ENCODE measurements around the gene HECTD4.
"Not testable (repeated sequence)": the region's sequence is repeated elsewhere in the genome, so short reads cannot be mapped to it uniquely, and the experiment has no call there.

The HECTD4 gene

DNA sequence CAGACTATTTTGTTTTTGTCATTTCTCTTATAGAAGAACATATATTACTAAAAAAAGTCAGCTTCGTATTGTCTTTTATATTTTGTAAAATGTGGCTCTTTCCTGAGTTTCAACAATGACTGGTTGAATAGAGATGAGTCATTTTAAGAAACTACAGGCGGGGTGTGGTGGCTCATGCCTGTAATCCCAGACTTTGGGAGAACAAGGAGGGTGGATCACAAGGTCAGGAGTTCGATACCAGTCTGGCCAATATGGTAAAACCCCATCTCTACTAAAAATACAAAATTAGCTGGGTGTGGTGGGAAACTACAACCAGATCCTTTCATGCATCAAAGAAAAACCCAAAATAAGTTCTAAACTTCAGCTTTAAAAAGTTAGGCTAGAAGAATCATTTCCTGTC, 28.8 kb downstream of the HECTD4 start:
- no peak for DNase-seq (ENCODE audit: low spot score)

DNA sequence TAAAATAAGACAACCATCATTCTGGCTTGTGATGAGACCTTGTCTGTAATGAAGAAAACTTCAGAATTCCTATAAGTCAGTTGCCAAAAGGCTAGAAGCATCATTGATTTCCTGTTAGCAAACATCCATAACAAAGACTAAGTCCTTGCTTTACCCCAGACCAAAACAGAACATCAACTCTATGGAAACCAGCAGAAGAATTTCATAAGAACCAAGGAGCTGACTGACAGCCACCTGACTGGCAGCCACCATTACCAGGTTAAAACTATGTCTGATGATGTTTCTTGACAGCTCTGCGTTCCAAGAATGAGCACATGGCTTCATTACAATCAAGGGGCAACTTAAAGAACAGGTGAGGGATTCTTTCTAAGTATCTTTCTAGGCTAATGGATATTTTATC, 29.3 kb downstream of the HECTD4 start:
- DNase-seq (ENCODE audit: low spot score): no peak

DNA sequence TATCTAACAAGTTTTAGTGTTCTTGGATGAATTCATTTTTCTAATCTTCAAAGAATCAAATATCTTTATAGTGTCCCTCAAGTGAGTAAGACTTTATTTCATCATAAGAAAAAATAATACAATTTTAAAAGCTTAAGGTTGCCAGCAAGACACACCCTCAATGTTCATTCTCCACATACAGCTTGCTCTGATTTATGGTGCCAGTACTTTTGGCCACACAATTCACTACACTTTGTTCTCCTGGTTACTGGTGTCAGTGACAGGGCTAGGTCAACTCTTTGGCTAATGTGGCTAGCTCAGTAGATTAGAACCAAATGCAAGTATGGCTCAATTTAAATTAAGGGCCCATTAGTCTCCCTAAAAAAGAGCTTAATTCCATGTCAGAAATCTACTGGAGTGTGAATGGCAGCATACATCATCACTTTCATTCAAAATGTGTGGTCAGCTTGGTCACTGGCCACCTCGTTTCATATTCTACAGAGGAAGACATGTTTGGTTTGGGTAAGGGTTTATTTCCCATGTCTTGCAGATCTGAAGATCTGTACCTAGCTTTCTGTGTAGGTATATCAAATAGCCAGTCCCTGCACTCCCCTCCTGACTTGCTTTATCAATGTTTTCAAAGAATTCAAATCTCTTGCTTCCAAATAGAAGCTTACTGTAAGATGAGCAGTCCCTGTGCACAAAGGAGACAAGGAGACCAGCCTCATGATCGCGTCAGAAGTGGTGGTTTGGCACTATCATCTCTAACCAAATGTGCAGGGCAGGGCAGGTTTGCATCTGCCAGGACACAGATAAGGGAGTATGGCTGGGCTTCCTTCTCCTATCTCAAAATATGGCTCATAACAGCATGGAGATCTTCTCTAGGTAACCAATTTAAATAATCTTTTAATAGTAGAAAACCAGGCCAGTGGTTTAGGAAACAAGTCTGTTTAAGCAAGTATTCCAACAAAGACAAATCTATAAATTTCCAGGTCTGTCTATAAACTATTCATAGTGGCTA, 31.3 kb downstream of the HECTD4 start:
- DNase-seq (ENCODE audit: low spot score): peak; percentile 47

DNA sequence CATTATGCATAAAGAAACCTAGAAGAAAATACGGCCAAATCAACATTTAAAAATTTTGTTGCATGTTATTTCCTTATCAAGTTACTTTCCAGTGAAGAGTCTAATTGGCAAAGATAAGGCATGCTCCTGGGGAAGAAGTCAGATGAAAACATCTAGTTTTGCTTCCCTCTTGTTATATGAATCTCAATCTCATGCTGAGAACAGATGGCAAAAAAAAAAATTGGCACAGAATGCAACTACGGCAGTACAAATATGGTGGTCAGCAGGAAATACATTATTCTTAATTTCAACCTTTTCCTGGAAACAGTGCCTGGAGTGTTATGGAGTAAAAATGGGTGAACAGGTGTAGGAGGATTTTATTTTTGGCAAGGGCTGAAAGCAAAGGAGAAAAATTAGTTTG, 32.8 kb downstream of the HECTD4 start:
- DNase-seq (ENCODE audit: low spot score): no peak

DNA sequence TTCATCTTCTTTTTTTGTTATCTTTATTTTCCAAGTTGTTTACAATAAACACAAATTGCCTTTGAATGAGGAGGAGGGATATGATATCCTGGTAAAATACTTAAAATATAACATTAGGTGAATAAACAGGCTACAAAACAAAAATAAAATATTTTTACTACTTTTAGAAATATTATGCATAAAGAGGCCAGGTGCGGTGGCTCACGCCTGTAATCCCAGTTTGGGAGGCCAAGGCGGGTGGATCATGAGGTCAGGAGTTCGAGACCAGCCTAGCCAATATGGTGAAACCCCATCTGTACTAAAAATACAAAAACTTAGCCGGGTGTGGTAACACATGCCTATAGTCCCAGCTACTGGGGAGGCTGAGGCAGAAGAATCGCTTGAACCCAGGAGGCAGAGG, 33.3 kb downstream of the HECTD4 start:
- DNase-seq (ENCODE audit: low spot score): not testable (repeated sequence)

DNA sequence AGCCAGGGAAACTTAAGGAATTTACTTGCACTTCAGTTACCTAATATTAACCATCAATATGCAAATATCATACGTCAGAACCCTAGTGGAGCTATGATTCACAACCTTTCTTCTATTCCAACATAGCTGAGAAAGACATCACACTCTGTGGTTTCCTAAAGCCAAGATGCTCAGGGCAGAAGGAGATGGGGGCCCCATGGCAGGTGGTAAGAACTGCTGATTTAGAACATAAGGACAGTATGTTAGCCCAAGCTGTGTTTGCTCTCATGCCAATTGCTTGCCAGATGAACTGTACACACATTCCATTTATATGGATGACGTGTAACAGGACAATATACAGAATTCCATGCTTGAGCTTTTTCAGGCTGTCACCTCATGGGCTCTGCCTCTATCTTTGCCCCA, 34.6 kb downstream of the HECTD4 start:
- peak; percentile 37 for DNase-seq (ENCODE audit: low spot score)

DNA sequence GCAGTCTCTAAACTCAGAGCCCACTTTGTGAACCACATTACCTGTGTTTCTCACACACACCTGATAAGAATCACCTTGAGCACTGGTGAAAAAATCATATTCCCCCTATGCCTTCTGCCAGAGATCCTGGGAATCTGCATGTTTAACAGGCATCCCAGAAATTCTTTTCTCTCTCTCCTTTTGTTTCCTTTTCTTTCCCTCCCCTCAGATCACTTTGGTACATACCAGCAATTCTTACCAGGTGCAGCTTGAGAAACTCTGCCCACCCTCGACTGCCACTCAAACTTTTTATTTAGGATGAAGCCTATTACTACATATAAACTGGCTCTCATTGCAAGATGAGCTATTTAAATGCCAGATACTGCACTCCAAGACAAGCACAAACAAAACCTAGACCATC, 36.0 kb downstream of the HECTD4 start:
- no peak for DNase-seq (ENCODE audit: low spot score)

DNA sequence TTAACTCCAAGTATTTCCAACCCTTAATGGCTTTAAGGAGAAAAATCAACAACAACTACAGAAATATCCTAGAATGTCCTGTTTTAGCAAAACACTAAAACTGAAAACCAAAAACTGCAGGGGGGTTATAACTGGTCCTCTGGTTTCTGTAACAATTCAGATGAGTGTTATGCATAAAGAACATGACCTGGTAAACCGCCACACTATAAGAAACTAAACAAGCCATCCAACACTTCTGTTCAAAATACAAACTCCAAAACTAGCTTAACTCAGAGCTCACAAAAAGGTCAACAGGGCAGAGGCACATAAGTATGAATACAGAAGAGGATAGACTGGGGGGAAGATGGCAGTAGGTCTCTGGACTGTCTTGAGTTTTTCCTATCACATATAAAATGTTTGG, 38.0 kb downstream of the HECTD4 start:
- no peak for DNase-seq (ENCODE audit: low spot score)

DNA sequence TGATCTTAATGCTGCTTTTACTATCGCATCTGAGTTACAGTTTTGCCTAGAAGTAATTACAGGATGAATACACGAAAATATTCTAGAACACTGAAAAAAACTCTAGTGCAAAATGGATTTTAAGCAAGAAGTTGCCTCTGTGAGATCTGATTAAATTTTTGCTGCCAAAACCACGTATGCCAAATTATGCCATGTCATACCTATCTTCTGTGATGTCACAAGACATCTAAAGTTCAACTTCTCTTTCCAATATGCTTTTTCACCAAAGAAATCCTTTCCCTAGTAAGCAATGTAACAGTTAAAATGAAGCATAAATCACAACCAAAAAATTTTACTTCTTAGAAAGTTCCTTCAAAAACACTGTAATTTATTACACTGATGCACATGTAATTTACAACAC, 39.6 kb downstream of the HECTD4 start:
- no peak for DNase-seq (ENCODE audit: low spot score)

DNA sequence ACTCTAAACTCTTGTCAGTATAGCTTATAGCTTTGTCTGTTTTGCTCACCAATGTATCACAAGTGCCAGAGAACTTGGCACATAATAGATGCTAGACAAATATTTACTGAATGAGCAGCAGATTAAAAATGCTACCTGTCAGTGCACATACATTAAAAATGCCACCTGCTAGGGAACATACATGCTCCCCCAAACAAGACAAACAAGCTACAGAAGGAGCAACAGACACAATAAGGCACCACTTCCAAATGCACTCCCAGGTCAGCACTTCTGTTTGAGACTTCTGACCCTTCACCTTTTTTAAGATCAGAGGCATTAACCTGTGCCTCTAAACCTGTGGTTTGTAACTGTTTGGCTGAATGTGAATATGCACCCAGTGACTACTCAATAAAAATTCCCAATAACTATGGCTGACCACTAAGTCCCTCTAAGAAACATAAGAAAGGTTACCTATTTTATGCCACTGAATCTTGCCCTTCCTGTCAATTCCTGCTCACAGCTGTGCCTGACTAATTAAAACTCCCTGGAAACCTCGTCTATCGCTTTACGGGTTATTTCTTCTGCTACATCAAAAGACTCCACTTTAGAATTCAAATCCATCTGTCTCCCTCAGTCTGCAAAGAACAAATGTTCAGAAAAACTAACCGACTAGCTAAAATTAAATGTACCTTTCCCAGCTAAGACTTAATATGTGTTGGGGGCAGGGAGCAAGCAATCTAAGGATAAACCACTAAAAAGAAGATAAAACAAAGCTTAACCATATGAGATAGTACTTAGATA, 41.0 kb downstream of the HECTD4 start:
- no peak for DNase-seq (ENCODE audit: low spot score)

DNA sequence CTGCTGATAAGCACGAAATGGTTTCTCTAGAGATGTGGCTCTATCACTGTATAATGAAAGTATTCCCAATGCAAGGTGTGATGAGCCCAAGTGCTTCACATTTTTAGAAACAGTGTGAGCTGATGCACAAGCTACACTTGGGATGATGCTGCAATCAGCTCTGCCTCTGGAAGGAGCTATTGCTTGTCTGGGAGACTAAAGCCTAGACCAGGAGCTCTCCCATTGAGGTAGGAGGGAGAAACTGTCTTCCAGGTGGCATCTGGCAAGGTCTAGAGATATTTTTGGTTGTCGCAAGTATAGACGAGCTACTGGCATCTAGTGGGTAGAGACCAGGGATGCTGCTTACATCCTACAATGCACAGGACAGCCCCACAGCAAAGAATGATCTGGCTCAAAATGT, 42.0 kb downstream of the HECTD4 start:
- DNase-seq (ENCODE audit: low spot score): no peak

DNA sequence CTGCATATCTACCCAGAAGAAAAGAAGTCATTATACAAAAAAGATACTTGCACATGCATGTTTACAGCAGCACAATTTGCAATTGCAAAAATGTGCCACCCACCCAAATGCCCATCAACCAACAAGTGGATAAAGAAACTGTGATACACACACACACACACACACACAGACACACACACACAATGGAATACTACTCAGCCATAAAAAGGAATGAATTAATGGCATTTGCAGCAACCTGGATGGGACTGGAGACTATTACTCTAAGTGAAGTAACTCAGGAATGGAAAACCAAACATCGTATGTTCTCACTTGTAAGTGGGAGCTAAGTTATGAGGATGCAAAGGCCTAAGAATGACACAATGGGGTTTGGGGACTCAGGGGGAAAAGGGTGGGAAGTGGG, 47.2 kb downstream of the HECTD4 start:
- not testable (repeated sequence) for DNase-seq (ENCODE audit: low spot score)

DNA sequence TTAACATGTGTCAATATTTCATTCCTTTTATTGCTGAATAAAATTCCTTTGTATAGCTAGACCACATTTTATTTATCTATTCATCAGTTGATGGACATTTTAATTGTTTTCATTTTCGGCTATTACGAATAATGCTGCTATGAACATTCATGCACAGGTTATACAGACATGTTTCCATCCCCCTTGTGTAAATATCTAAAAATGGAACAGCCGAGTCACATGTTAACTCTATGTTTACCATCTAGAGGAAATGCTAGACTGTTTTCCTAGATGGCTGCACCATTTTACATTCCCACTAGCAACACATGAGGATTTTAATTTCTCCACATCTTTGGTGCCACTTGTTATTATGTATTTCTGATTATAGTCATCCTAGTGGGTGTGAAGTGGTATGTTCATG, 49.2 kb downstream of the HECTD4 start:
- DNase-seq (ENCODE audit: low spot score): no peak

DNA sequence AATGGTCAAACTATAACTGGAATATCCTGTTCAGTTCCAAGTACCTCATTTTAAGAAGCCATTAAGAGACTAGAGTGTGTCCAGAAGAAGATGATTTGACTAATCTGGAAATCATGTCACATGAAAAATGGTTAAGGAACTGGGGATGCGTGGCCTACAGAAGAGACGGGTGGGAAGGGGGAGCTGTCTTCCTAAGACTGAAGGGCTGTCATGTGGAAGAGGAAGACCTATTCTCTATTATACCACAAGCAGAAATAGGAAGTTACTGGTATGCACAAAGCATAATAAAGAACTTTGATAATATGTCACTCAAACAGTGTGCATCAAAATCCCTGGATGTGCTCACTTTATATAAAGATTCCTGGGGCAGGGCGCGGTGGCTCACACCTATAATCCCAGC, 50.3 kb downstream of the HECTD4 start:
- no peak for DNase-seq (ENCODE audit: low spot score)

DNA sequence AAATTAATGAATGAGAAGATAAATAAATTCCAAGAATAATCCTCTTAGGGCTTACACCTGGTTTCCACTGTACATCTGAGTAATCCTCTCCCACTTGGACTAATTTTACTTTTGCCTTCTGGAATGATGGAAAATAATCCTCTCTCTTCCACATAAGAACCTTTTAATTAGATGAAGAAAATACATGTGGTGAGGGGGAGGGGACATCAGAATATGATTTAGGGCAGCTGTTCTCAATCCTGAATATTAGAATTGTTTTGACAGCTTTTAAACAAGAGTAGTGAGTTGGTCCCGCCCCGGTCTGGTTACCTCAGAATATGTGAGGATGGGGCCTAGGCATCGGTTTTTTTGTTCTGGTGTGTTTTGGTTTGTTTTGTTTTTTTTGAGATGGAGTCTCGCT, 51.5 kb downstream of the HECTD4 start:
- DNase-seq (ENCODE audit: low spot score): no peak

DNA sequence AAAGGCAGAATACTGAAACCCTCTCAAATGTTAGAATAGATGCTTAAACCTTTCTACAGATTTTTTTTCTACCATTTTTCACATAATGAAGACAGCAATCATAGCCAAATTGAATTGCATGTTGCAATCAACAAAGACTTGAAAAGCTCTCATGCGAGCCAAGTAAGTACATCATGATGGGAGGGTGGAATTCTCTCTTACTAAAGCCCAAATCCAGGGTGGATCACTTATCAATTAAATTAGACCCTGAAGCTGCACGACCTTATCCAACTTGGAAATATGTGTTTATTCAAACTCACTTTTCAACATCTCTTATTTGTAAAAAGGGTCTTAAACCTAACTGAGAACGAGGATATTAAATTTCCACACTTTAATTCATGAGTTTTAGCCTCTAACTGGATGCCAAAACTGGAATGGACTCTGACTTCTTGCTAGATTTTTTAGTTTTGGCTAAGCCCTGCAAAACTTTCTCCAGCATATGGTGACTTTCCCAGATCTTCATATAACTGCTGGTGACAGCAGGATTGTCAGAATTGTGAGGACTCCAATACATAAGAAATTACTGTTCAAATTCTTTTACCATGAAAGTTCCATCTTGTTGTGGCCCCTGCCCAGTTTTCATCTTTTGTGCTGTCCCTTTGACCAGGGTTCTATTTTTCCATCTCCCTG, 53.6 kb downstream of the HECTD4 start:
- DNase-seq (ENCODE audit: low spot score): no peak

DNA sequence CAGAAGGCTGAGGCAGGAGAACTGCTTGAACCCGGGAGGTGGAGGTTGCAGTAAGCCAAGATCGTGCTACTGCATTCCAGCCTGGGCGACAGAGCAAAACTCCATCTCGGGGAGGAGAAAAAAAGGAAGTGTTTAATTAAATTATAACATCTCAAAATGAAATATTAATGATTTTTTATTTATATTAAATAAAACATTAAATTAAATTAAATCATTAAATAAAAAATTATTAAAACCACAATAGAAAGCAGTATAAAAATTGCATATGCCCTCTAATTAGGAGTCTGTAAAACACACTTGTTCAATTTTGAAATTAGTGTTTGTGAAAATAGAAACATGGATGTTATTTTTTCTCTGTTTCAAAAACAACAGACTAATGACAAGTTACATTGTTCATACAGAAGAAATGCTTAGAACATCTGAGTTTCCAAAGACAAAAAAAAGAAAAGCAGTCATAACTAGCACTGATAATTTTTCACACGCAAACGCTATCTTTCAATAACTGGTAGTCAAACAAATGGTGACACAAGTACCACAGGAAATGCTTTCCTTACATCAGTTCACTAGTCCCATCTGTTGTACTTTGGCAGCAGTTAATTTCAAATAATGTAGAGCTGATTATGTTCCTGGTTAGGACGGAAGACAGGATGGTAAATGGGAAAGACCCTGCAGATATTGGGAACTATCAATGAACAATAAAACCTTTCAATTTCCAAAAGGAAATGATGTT, 54.9 kb downstream of the HECTD4 start:
- no peak for DNase-seq (ENCODE audit: low spot score)

DNA sequence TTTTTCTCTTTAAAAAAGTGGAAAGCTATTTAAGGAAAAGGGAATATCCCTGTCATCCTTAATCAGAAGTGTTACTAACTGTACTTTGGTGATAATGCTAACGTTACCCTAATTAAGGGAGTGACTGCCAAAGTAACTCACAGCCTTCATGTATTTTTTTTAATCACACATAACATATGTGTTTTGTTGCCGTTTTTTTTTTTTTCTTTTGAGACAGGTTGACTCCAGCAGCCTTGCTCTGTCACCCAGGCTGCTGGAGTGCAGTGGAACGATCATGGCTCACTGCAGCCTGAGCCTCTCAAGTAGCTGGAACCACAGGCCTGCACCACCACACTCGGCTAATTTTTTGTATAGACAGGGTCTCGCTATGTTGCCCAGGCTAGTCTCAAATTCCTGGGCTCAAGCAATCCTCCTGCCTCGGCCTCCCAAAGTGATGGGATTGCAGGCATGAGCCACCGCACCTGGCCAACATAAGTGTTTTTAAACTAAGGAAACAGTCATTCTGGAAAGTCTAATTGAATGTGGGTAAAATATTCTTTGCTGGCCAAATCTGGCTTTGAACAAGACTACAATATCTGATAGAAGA, 56.5 kb downstream of the HECTD4 start:
- no peak for DNase-seq (ENCODE audit: low spot score)

DNA sequence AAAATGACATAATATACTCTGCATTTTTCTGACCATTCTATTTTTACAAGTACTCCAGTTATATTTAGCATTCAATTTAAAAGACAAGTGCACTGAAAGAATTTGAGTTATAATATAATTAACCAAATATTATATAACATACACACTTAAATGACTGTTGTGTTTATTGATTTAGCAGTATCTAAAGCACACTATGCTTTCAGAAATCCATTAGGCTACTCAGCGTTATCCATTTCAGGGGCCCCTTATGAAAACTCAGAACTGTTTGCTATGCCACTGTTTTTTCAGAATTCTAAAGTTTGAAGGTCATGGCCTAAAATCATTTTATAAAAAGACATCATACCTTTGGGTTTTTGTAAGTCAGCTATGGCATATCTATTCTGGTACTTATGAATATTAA, 57.1 kb downstream of the HECTD4 start:
- DNase-seq (ENCODE audit: low spot score): no peak

DNA sequence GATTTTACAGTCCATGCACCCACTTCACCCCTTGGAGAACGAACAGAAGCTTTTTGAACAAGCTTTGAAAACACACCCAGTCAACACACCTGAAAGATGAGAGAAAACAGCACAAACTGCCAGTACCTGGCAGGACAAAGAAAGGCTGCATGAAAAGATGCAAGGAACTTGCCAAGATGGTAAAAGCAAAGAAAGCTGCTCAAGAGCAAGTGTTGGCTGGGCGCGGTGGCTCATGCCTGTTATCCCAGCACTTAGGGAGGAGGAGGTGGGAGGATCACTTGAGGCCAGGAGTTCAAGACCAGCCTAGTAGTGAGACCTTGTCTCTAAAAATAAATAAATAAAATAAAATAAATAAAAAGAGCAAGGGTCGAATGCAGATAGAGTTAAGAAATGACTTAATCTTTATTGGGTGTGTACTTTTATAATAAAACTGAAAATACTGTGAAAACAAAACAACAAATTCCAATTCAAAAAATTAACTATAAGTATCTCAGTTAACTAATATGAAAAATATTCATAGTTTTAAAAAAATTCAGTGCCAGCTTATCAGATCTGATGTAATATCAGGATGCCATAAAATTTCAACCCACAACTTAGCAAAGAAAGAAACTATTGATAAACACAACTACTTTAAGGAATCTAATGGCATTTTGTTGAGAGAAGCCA, 59.2 kb downstream of the HECTD4 start:
- DNase-seq (ENCODE audit: low spot score): no peak

DNA sequence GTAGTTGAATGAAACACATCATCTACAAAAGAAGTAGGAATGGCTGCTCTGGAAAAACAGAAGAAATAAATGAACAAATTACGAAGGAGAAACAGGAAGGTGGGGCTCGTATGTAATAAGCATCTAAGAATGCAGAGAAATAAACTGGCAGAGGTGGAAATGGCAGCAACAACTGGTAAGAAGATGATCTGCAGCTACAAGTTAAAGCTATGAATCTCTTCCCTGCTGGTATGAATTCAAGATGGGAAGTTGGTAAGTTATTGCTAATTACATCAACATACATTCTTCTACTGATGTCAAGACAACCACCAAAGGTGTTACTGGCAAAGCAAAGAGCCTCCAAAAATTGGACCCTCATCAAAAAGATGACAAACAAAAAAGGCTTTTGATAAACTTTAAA, 59.8 kb downstream of the HECTD4 start:
- no peak for DNase-seq (ENCODE audit: low spot score)
